HepG2 (cell line): Measurements from ENCODE around the gene MAP3K1. TPM values are rescaled to one million over a fixed set of nuclear protein-coding genes. Genes with fewer than 3 reads are reported as not detected.

Experiments used
- ATAC-seq: fragments of 200-7000 bp; cut with Tn5 transposase; 3 replicates; pipeline ENCODE4 v1.9.1; 2020; ENCODE audit warnings: mild to moderate bottlenecking, moderate library complexity
- BruUV-seq: library from RNA; stranded (reverse); fragments of 400-500 nt; replicated peaks from 2 replicates; lab custom pipeline; 2021; lab: Mats Ljungman, UMichigan
- CTCF ChIA-PET: fragments of 300-600 bp; formaldehyde crosslinking; extraction: SDS; loops from one replicate; lab custom pipeline; 2021; ENCODE audit warnings: low total read pairs, inconsistent platforms, low intra/inter-chr PET ratio; lab: Yijun Ruan, JAX
- POLR2A ChIA-PET: fragments of 350-600 bp; sonication (Branson Sonifier 250); formaldehyde crosslinking; loops from one replicate; lab custom pipeline; 2020; ENCODE audit warnings: antibody characterized with exemption, inconsistent platforms; lab: Yijun Ruan, JAX
- DNase-seq: peaks from one replicate; pipeline ENCODE4 v3.0.0-alpha.2; 2015; ENCODE audit warnings: low spot score
- FAIRE-seq: peaks from 3 replicates; lab custom pipeline; 2011; peaks lifted over from hg19 to GRCh38; lab: Jason Lieb, UNC
- H2AFZ ChIP-seq: one replicate; pipeline ENCODE4 v1.6.1; 2011; ENCODE audit warnings: low read length, inconsistent platforms
- H3K27ac ChIP-seq: fragments of 300-600 bp; 3 replicates; pipeline ENCODE4 v1.8.0; 2011; ENCODE audit warnings: mixed run types, mild to moderate bottlenecking, mixed read lengths, low read length, inconsistent platforms; ENCODE audit not compliant: insufficient read depth; ENCODE audit errors: extremely low read length
- H3K27me3 ChIP-seq, 2 experiments: fragments of 200-600 bp in 1 of 2; 2 replicates in 1 of 2; 3 replicates in 1 of 2; pipeline versions ENCODE4 v1.6.0 to v1.8.0; 2011; ENCODE audit warnings: low read length in 2 of 2, mild to moderate bottlenecking in 2 of 2, moderate library complexity in 2 of 2, inconsistent platforms in 1 of 2; ENCODE audit not compliant: insufficient read depth in 2 of 2, control insufficient read depth in 1 of 2
- H3K36me3 ChIP-seq, 2 experiments: fragments of 200-600 bp in 1 of 2; replicated peaks in 1 of 2; 2 replicates in 1 of 2; 3 replicates in 1 of 2; pipeline versions ENCODE4 v1.5.1 to v1.8.0; 2011; ENCODE audit warnings: low read length in 2 of 2, inconsistent platforms in 1 of 2; ENCODE audit not compliant: insufficient read depth in 2 of 2, control insufficient read depth in 1 of 2
- H3K4me1 ChIP-seq: 2 replicates; pipeline ENCODE4 v1.5.1; 2012; ENCODE audit warnings: low read length, inconsistent platforms; ENCODE audit not compliant: insufficient read depth
- H3K4me2 ChIP-seq: 2 replicates; pipeline ENCODE4 v1.6.0; 2011; ENCODE audit warnings: low read depth, low read length, inconsistent platforms
- H3K4me3 ChIP-seq, 3 experiments: fragments of 200-600 bp in 1 of 3; sonication (generic), shearing (Covaris generic) in 1 of 3; replicated peaks in 1 of 3; 2 replicates each; pipeline ENCODE4 v1.5.1; 2011 to 2016; ENCODE audit warnings: low read length in 3 of 3, inconsistent platforms in 2 of 3, low read depth in 2 of 3, mild to moderate bottlenecking in 2 of 3, control low read depth in 1 of 3, mixed read lengths in 1 of 3; ENCODE audit not compliant: insufficient read depth in 1 of 3
- H3K79me2 ChIP-seq: one replicate; pipeline ENCODE4 v1.6.1; 2011; ENCODE audit warnings: low read length, inconsistent platforms; ENCODE audit not compliant: insufficient read depth
- H3K9ac ChIP-seq: 2 replicates; pipeline ENCODE4 v1.6.0; 2011; ENCODE audit warnings: mild to moderate bottlenecking, low read depth, low read length, inconsistent platforms; ENCODE audit not compliant: insufficient read depth
- H3K9me3 ChIP-seq: 2 replicates; pipeline ENCODE4 v1.5.1; 2012; ENCODE audit warnings: mild to moderate bottlenecking, low read length
- H4K20me1 ChIP-seq: 2 replicates; pipeline ENCODE4 v1.6.0; 2011; ENCODE audit warnings: inconsistent platforms, mild to moderate bottlenecking, low read length, moderate library complexity; ENCODE audit not compliant: insufficient read depth
- BRCA1 ChIP-seq: sonication (generic); formaldehyde crosslinking; IDR thresholded peaks from 2 replicates; pipeline ENCODE4 v1.4.0; 2020; ENCODE audit warnings: missing genetic modification reagents
- ISX ChIP-seq: sonication (generic); formaldehyde crosslinking; conservative IDR thresholded peaks from 2 replicates; pipeline ENCODE4 v1.5.0; 2020; ENCODE audit warnings: missing genetic modification reagents
- MED1 ChIP-seq: sonication (generic); formaldehyde crosslinking; IDR thresholded peaks from 2 replicates; pipeline ENCODE4 v1.4.0; 2020; ENCODE audit warnings: missing genetic modification reagents
- MEIS1 ChIP-seq: sonication (generic); formaldehyde crosslinking; IDR thresholded peaks from 2 replicates; pipeline ENCODE4 v1.9.0; 2021; ENCODE audit warnings: mild to moderate bottlenecking, missing genetic modification reagents, moderate library complexity, borderline replicate concordance
- MXI1 ChIP-seq: IDR thresholded peaks from 3 replicates; pipeline ENCODE4 v1.6.1; 2012; ENCODE audit warnings: low read depth, low read length, inconsistent platforms, borderline replicate concordance
- PHF21A ChIP-seq: sonication (generic); formaldehyde crosslinking; IDR thresholded peaks from 2 replicates; pipeline ENCODE4 v1.5.0; 2020; ENCODE audit warnings: mild to moderate bottlenecking, missing genetic modification reagents
- RXRA ChIP-seq: sonication (generic); formaldehyde crosslinking; IDR thresholded peaks from 2 replicates; pipeline ENCODE4 v1.5.1; 2020; ENCODE audit warnings: missing genetic modification reagents
- ZNF253 ChIP-seq: sonication (generic); formaldehyde crosslinking; IDR thresholded peaks from 2 replicates; pipeline ENCODE4 v1.8.0; 2022; ENCODE audit warnings: mild to moderate bottlenecking, missing genetic modification reagents, borderline replicate concordance
- ZNF557 ChIP-seq: sonication (generic); formaldehyde crosslinking; IDR thresholded peaks from 2 replicates; pipeline ENCODE4 v1.4.0; 2020; ENCODE audit warnings: missing genetic modification reagents
- ZZZ3 ChIP-seq: sonication (generic); formaldehyde crosslinking; IDR thresholded peaks from 2 replicates; pipeline ENCODE4 v1.4.0; 2020; ENCODE audit warnings: missing genetic modification reagents, mild to moderate bottlenecking, borderline replicate concordance
- WGBS: methylation state at CpG from one replicate; pipeline ENCODE4 v1.1.6; 2017; ENCODE audit warnings: low lambda C conversion rate; 5-methylcytosine and 5-hydroxymethylcytosine counted together
- in situ Hi-C: cut with HindIII; loops from 2 replicates; pipeline ENCODE4 v1.10.0; 2017; ENCODE audit warnings: low pct_unique_long_range_greater_than_20kb; ENCODE audit not compliant: extremely low pct_ligation_motif_present
- intact Hi-C: fragments of 100-400 bp; cut with micrococcal nuclease; formaldehyde crosslinking; loops from one replicate; pipeline ENCODE4 v1.10.0; 2022; ENCODE audit not compliant: unreplicated experiment
- polyA plus RNA-seq, 8 experiments: library from polyadenylated mRNA; depleted of rRNA in 3 of 8; stranded (reverse) in 7 of 8; unstranded in 1 of 8; fragments of >200 nt; fragmentation: Illumina TruSeq in 4 of 8; extraction: Trizol in 4 of 8; gene quantifications; 2 replicates each; pipeline versions ENCODE4 v1.2.1 to v1.2.3, GENCODE V29; 2011 to 2016; ENCODE audit warnings: low read depth in 4 of 8, missing spikeins in 1 of 8, mixed read lengths in 1 of 8; ENCODE audit not compliant: insufficient read depth in 1 of 8
- total RNA-seq, 5 experiments: library from RNA; depleted of rRNA; stranded (reverse); fragments of >200 nt; fragmentation: Illumina TruSeq; extraction: Trizol; gene quantifications; 2 replicates each; pipeline ENCODE4 v1.2.3, GENCODE V29; 2016; ENCODE audit warnings: low read depth in 1 of 5
- TF ChIP-seq, protein P1 (sequence below): sonication (generic); formaldehyde crosslinking; IDR thresholded peaks from 2 replicates; pipeline ENCODE4 v1.4.0; 2020; ENCODE audit warnings: missing genetic modification reagents, mild to moderate bottlenecking, borderline replicate concordance
- TF ChIP-seq, protein P2 (sequence below): IDR thresholded peaks from 2 replicates; pipeline ENCODE4 v1.6.1; 2016; ENCODE audit warnings: low read depth, missing genetic modification reagents, missing compliant biosample characterization
- TF ChIP-seq, protein P3 (sequence below): sonication (generic); formaldehyde crosslinking; IDR thresholded peaks from 2 replicates; pipeline ENCODE4 v1.4.0; 2020; ENCODE audit warnings: missing genetic modification reagents

The MAP3K1 gene
- total and polyA plus RNA-seq, 2 of the 13 experiments (the other 11 are each of a cell fraction or from before 2014, with no cell fraction given): 16.4 to 30.3 TPM

DNA sequence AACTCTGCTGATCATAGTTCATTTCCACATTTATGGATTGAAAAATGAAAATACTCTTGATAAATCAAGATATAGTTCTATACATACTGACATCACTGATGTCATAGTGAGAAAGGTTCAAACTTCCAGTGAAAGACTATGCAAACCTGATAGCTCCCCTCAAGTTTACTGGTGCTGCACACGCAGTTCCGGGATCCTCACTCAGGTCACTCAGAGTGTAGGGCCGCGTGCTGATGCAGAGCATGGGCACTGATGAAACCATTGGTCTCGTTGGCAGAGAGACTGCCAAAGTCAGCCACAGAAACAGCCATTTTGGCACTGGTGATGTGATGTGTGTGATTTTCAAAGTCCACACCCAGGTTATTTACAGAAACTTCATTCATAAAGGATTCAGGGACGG is 107.6 kb downstream of the MAP3K1 start (continued):
- TF ChIP-seq, protein P1, sequence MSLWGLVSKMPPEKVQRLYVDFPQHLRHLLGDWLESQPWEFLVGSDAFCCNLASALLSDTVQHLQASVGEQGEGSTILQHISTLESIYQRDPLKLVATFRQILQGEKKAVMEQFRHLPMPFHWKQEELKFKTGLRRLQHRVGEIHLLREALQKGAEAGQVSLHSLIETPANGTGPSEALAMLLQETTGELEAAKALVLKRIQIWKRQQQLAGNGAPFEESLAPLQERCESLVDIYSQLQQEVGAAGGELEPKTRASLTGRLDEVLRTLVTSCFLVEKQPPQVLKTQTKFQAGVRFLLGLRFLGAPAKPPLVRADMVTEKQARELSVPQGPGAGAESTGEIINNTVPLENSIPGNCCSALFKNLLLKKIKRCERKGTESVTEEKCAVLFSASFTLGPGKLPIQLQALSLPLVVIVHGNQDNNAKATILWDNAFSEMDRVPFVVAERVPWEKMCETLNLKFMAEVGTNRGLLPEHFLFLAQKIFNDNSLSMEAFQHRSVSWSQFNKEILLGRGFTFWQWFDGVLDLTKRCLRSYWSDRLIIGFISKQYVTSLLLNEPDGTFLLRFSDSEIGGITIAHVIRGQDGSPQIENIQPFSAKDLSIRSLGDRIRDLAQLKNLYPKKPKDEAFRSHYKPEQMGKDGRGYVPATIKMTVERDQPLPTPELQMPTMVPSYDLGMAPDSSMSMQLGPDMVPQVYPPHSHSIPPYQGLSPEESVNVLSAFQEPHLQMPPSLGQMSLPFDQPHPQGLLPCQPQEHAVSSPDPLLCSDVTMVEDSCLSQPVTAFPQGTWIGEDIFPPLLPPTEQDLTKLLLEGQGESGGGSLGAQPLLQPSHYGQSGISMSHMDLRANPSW (CRISPR knock-in tag): no peak

DNA sequence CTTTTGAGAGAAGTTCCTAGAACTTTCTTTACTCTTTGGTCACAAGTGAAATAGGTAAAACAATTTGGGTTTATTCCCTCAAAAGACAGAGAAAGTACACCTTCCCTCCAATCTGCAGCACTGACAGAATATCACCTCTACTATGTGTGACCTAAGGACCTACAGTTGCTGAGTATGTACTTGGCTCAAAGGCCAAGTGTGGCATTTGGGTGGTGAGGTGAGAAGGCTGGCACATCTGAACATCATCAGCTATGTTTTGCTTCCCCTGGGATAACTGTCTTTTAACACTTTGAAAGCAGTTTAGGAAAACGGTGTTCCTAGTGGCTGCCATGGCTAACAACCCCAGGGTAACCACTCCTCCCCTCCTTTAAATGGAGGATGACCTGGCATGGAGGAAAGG is 119.0 kb downstream of the MAP3K1 start:
- peaks cover 5% of the 10 kb centered on the region for H3K4me1 ChIP-seq
- H4K20me1 ChIP-seq: no peaks in the 10 kb centered on the region
- no peak overlapping the region for H3K4me3 ChIP-seq
- no peaks in the 10 kb centered on the region for H3K9me3 ChIP-seq
- ChIA-PET POLR2A (no interaction called here), CTCF (no interaction called here)
- no TSS peak for BruUV-seq
- in situ Hi-C loops: no loop called here
- H3K9ac ChIP-seq: no peak overlapping the region
- ATAC-seq (no peak), DNase-seq (no peak), FAIRE-seq (no peak)
- H3K36me3 ChIP-seq: peaks cover 22 to 70% of the 10 kb centered on the region in 2 experiments
- no peaks in the 10 kb centered on the region for H3K27me3 ChIP-seq
- H3K79me2 ChIP-seq: no peaks in the 10 kb centered on the region
- H3K4me2 ChIP-seq: no peak overlapping the region
- 100% methylated on average over 1 of the region's 1 CpG for WGBS
- H2AFZ ChIP-seq: no peak overlapping the region
- intact Hi-C loops: no loop called here
- H3K27ac ChIP-seq: no peak overlapping the region
- TF ChIP-seq, protein P2, sequence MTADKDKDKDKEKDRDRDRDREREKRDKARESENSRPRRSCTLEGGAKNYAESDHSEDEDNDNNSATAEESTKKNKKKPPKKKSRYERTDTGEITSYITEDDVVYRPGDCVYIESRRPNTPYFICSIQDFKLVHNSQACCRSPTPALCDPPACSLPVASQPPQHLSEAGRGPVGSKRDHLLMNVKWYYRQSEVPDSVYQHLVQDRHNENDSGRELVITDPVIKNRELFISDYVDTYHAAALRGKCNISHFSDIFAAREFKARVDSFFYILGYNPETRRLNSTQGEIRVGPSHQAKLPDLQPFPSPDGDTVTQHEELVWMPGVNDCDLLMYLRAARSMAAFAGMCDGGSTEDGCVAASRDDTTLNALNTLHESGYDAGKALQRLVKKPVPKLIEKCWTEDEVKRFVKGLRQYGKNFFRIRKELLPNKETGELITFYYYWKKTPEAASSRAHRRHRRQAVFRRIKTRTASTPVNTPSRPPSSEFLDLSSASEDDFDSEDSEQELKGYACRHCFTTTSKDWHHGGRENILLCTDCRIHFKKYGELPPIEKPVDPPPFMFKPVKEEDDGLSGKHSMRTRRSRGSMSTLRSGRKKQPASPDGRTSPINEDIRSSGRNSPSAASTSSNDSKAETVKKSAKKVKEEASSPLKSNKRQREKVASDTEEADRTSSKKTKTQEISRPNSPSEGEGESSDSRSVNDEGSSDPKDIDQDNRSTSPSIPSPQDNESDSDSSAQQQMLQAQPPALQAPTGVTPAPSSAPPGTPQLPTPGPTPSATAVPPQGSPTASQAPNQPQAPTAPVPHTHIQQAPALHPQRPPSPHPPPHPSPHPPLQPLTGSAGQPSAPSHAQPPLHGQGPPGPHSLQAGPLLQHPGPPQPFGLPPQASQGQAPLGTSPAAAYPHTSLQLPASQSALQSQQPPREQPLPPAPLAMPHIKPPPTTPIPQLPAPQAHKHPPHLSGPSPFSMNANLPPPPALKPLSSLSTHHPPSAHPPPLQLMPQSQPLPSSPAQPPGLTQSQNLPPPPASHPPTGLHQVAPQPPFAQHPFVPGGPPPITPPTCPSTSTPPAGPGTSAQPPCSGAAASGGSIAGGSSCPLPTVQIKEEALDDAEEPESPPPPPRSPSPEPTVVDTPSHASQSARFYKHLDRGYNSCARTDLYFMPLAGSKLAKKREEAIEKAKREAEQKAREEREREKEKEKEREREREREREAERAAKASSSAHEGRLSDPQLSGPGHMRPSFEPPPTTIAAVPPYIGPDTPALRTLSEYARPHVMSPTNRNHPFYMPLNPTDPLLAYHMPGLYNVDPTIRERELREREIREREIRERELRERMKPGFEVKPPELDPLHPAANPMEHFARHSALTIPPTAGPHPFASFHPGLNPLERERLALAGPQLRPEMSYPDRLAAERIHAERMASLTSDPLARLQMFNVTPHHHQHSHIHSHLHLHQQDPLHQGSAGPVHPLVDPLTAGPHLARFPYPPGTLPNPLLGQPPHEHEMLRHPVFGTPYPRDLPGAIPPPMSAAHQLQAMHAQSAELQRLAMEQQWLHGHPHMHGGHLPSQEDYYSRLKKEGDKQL: no peak
- TF ChIP-seq MXI1 (no peak), RXRA (CRISPR knock-in tag) (no peak), ZNF253 (CRISPR knock-in tag) (no peak), ISX (CRISPR knock-in tag) (no peak), BRCA1 (CRISPR knock-in tag) (no peak), PHF21A (CRISPR knock-in tag) (no peak), MED1 (no peak), ZZZ3 (CRISPR knock-in tag) (no peak), MEIS1 (CRISPR knock-in tag) (no peak), ZNF557 (CRISPR knock-in tag) (no peak)
- TF ChIP-seq, protein P3, sequence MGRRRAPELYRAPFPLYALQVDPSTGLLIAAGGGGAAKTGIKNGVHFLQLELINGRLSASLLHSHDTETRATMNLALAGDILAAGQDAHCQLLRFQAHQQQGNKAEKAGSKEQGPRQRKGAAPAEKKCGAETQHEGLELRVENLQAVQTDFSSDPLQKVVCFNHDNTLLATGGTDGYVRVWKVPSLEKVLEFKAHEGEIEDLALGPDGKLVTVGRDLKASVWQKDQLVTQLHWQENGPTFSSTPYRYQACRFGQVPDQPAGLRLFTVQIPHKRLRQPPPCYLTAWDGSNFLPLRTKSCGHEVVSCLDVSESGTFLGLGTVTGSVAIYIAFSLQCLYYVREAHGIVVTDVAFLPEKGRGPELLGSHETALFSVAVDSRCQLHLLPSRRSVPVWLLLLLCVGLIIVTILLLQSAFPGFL: no peak
